GM06990 (cell line): ENCODE data around the gene ELAVL3.

ENCODE experiments used
- DNase-seq: peaks from one replicate; pipeline ENCODE4 v3.0.0-alpha.2; 2011; ENCODE audit not compliant: insufficient read length; ENCODE audit errors: extremely low read depth
- H3K27me3 ChIP-seq: replicated peaks from 2 replicates; pipeline ENCODE4 v1.6.0; 2011; ENCODE audit warnings: low read length; ENCODE audit not compliant: control insufficient read depth, insufficient read depth
- H3K36me3 ChIP-seq: 2 replicates; pipeline ENCODE4 v1.5.1; 2011; ENCODE audit warnings: low read length; ENCODE audit not compliant: control insufficient read depth, insufficient read depth
- H3K4me3 ChIP-seq: replicated peaks from 2 replicates; pipeline ENCODE4 v1.5.1; 2011; ENCODE audit warnings: low read depth, mild to moderate bottlenecking, control low read depth, low read length
- CTCF ChIP-seq: IDR thresholded peaks from 2 replicates; pipeline ENCODE4 v1.5.1; 2011; ENCODE audit warnings: low read length, control low read depth, mild to moderate bottlenecking, inconsistent platforms; ENCODE audit not compliant: insufficient read depth, poor library complexity, severe bottlenecking

ELAVL3 gene

GRCh38 chr19:11421371-11422098, 59.3 kb downstream of the ELAVL3 start:
- TF ChIP-seq CTCF: no peak
- Histone ChIP-seq H3K27me3 (peaks cover 2% of the 10 kb centered on the region; the same call in 1 of the 2 replicates), H3K36me3 (no peaks in the 10 kb centered on the region), H3K4me3 (peak overlapping the region; percentile 43)
- DNase-seq: no peak

GRCh38 chr19:11420429-11421370, 60.1 kb downstream of the ELAVL3 start:
- no peak for TF ChIP-seq CTCF
- no peaks in the 10 kb centered on the region for H3K36me3 ChIP-seq
- no peak overlapping the region; the same call in 1 of the 2 replicates for H3K4me3 ChIP-seq
- peaks cover 2% of the 10 kb centered on the region; the same call in 1 of the 2 replicates for H3K27me3 ChIP-seq
- DNase-seq: no peak

- TF ChIP-seq CTCF: no peak
- peaks cover 2% of the 10 kb centered on the region; the same call in 1 of the 2 replicates for H3K27me3 ChIP-seq
- DNase-seq: no peak
- H3K4me3 ChIP-seq: no peak within 1 kb of the TSS
- H3K36me3 ChIP-seq: no peaks in the 10 kb centered on the region
Observed at GRCh38 chr19:11418549-11419506, 62.0 kb downstream of the ELAVL3 start, which contains the start of gene RGL3. Gene RGL3 (minus strand): TSS chr19:11419314. CDS start chr19:11419278, 36 bp downstream.

- peaks cover 2% of the 10 kb centered on the region; the same call in 1 of the 2 replicates for H3K27me3 ChIP-seq
- no peak overlapping the region for H3K4me3 ChIP-seq
- DNase-seq: no peak
- H3K36me3 ChIP-seq: no peaks in the 10 kb centered on the region
- no peak for TF ChIP-seq CTCF
Observed at GRCh38 chr19:11418094-11418548, 62.7 kb downstream of the ELAVL3 start.

- no peaks in the 10 kb centered on the region for H3K36me3 ChIP-seq
- DNase-seq: no peak
- TF ChIP-seq CTCF: no peak
- H3K27me3 ChIP-seq: peaks cover 2% of the 10 kb centered on the region; the same call in 1 of the 2 replicates
- H3K4me3 ChIP-seq: no peak overlapping the region
Observed at GRCh38 chr19:11416346-11417052, 64.3 kb downstream of the ELAVL3 start.
